K562 (cell line): ENCODE measurements around the gene SERPINA7.

Source experiments
- CHD2 ChIP-seq: IDR thresholded peaks from 2 replicates; pipeline ENCODE4 v1.6.1; 2011; ENCODE audit warnings: low read depth, low read length
- MAFG ChIP-seq: fragments of 450-650 bp; conservative IDR thresholded peaks from 2 replicates; pipeline ENCODE4 v1.6.1; 2016; ENCODE audit warnings: missing genetic modification characterization, missing compliant biosample characterization
- MAZ ChIP-seq, 2 experiments: fragments of 450-650 bp in 1 of 2; sonication (generic) in 1 of 2; formaldehyde crosslinking; IDR thresholded peaks in 1 of 2; conservative IDR thresholded peaks in 1 of 2; 2 replicates each; pipeline versions ENCODE4 v1.4.0 to v1.5.0; 2020; ENCODE audit warnings: mild to moderate bottlenecking in 1 of 2, missing genetic modification reagents in 1 of 2
- NR2F6 ChIP-seq: fragments of 450-650 bp; formaldehyde crosslinking; IDR thresholded peaks from 2 replicates; pipeline ENCODE4 v1.4.0; 2020; ENCODE audit warnings: mild to moderate bottlenecking
- ZNF76 ChIP-seq: fragments of 250-450 bp; sonication (Bioruptor Pico); IDR thresholded peaks from 2 replicates; pipeline ENCODE4 v1.4.0; 2020; ENCODE audit warnings: mild to moderate bottlenecking, moderate library complexity, borderline replicate concordance
- TF ChIP-seq, protein P1 (sequence below): sonication (generic); formaldehyde crosslinking; IDR thresholded peaks from 2 replicates; pipeline ENCODE4 v1.8.1; 2022; ENCODE audit warnings: missing genetic modification reagents

DNA sequence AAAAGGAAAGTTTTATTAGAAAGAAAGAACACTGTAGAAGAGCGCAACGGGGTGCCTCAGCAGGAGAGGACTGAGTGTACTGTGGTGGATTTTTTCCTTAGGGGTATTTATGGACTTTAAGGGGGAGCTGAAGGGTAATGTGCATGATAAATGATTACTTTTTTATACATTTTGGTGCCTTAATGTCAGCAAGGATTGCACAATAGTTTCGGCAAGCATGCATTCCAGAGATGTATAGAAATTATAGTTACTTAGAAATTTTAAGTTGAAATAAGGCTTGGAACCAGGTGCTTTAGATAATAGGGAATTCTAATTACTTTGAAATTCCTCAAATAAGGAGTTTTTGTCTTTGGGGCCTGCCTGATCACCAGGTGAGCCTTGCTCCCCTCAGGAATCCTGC is 30.5 kb upstream of the SERPINA7 start:
- TF ChIP-seq MAFG (tag), result no peak
- TF ChIP-seq, protein P1, sequence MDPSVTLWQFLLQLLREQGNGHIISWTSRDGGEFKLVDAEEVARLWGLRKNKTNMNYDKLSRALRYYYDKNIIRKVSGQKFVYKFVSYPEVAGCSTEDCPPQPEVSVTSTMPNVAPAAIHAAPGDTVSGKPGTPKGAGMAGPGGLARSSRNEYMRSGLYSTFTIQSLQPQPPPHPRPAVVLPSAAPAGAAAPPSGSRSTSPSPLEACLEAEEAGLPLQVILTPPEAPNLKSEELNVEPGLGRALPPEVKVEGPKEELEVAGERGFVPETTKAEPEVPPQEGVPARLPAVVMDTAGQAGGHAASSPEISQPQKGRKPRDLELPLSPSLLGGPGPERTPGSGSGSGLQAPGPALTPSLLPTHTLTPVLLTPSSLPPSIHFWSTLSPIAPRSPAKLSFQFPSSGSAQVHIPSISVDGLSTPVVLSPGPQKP (CRISPR knock-in tag), result no peak
- TF ChIP-seq NR2F6 (CRISPR knock-in tag), result no peak
- TF ChIP-seq ZNF76 (CRISPR knock-in tag), result no peak
- TF ChIP-seq MAZ (CRISPR knock-in tag; conservative IDR thresholded peaks at IDR 0.05 in 1 of 2, IDR thresholded peaks at IDR 0.05 in 1 of 2), result no peak
- TF ChIP-seq CHD2, result no peak
